SH-SY5Y (cell line): ENCODE results near the gene NAV2.

Experiments
- GATA2 ChIP-seq: IDR thresholded peaks from 2 replicates; pipeline ENCODE4 v1.6.1; 2011; ENCODE audit warnings: mild to moderate bottlenecking, low read depth, low read length
- GATA3 ChIP-seq: IDR thresholded peaks from 2 replicates; pipeline ENCODE4 v1.6.1; 2011; ENCODE audit warnings: low read depth, mild to moderate bottlenecking, low read length, moderate library complexity

Gene NAV2

GRCh38 chr11:19721176-19721575 is 8.5 kb downstream of the NAV2 start:
- TF ChIP-seq GATA2, result no peak
- TF ChIP-seq GATA3, result no peak

GRCh38 chr11:19722702-19723101 is 10.1 kb downstream of the NAV2 start:
- TF ChIP-seq GATA2, result no peak
- TF ChIP-seq GATA3, result no peak

- TF ChIP-seq GATA2 (peak; percentile 97), GATA3 (peak; percentile 51)
Observed at GRCh38 chr11:19723572-19724342, 11.1 kb downstream of the NAV2 start.

GRCh38 chr11:19724765-19725164 is 12.1 kb downstream of the NAV2 start:
- no peak for TF ChIP-seq GATA2
- no peak for TF ChIP-seq GATA3

- TF ChIP-seq GATA3, result no peak
- TF ChIP-seq GATA2, result no peak
Observed at GRCh38 chr11:19725379-19726079, 12.9 kb downstream of the NAV2 start.

GRCh38 chr11:19727246-19727645 is 14.6 kb downstream of the NAV2 start:
- TF ChIP-seq GATA2, result no peak
- no peak for TF ChIP-seq GATA3

GRCh38 chr11:19728436-19728835 is 15.8 kb downstream of the NAV2 start:
- TF ChIP-seq GATA3 (no peak), GATA2 (no peak)

- TF ChIP-seq GATA2, result no peak
- TF ChIP-seq GATA3, result no peak
Observed at GRCh38 chr11:19729141-19729540, 16.5 kb downstream of the NAV2 start.

GRCh38 chr11:19730373-19730772 is 17.7 kb downstream of the NAV2 start:
- TF ChIP-seq GATA3 (no peak), GATA2 (no peak)

GRCh38 chr11:19734171-19734570 is 21.5 kb downstream of the NAV2 start:
- TF ChIP-seq GATA3, result no peak
- no peak for TF ChIP-seq GATA2

GRCh38 chr11:19735157-19735908 is 22.7 kb downstream of the NAV2 start:
- TF ChIP-seq GATA2, result no peak
- TF ChIP-seq GATA3, result no peak

GRCh38 chr11:19735909-19736498 is 23.4 kb downstream of the NAV2 start:
- no peak for TF ChIP-seq GATA2
- TF ChIP-seq GATA3, result no peak

- TF ChIP-seq GATA2, result no peak
- TF ChIP-seq GATA3, result no peak
Observed at GRCh38 chr11:19736831-19737230, 24.2 kb downstream of the NAV2 start.

GRCh38 chr11:19737575-19737974 is 24.9 kb downstream of the NAV2 start:
- TF ChIP-seq GATA2, result peak; percentile 68; the same call in 1 of the 2 replicates
- no peak for TF ChIP-seq GATA3

- peak; percentile 98 for TF ChIP-seq GATA3
- peak; percentile 98 for TF ChIP-seq GATA2
Observed at GRCh38 chr11:19738124-19738523, 25.5 kb downstream of the NAV2 start.
